Muscle of back (tissue), 11 donors: ENCODE measurements around the gene FBXW11. TPM values are rescaled to one million over a fixed set of nuclear protein-coding genes. Genes with fewer than 3 reads are reported as not detected.
"Not testable (repeated sequence)": the region's sequence is repeated elsewhere in the genome, so short reads cannot be mapped to it uniquely, and the experiment has no call there.

Experiments
- DNase-seq, 3 donors: peaks; one replicate each; pipeline versions ENCODE4 v3.0.0 to v3.0.0-alpha.2; 2013
- polyA plus RNA-seq, 10 donors: library from polyadenylated mRNA; unstranded; fragments of 120-200 nt; gene quantifications; one replicate each; pipeline ENCODE4 v1.2.1, GENCODE V29; 2013; ENCODE audit not compliant: insufficient read length in 10 of 10

FBXW11 gene
- polyA plus RNA-seq, 10 donors: 32.4 to 41.9 (median 37.2) TPM

DNA sequence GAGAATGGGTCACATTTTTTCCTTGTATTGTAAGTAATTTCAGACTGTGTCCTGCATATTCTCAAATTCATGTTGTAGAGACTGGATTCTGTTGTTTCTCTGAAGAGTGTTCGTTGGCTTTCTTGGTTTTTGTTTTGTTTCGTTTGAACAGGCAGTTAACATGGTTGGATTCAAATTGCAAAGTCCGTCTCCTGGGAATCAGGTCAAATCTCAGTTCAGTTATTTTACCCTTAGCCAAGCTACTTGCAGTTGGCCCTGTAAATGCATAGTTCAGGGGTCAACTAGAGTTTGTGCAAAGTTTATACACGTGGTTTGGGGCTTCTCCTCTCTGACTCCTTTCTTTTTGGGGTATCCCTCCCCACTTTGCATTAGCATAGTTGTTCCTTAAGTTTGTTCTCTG, 21.7 kb upstream of the FBXW11 start:
- DNase-seq: peak in 1 of 3 donors; percentile 20

GRCh38 chr5:172020110-172020786, 13.8 kb upstream of the FBXW11 start:
- DNase-seq: not testable (repeated sequence)

GRCh38 chr5:172015346-172015745, 8.9 kb upstream of the FBXW11 start:
- no peak for DNase-seq

GRCh38 chr5:172010278-172010677, 3.8 kb upstream of the FBXW11 start:
- DNase-seq: peak in 2 of 3 donors; percentile 12 to 45

DNA sequence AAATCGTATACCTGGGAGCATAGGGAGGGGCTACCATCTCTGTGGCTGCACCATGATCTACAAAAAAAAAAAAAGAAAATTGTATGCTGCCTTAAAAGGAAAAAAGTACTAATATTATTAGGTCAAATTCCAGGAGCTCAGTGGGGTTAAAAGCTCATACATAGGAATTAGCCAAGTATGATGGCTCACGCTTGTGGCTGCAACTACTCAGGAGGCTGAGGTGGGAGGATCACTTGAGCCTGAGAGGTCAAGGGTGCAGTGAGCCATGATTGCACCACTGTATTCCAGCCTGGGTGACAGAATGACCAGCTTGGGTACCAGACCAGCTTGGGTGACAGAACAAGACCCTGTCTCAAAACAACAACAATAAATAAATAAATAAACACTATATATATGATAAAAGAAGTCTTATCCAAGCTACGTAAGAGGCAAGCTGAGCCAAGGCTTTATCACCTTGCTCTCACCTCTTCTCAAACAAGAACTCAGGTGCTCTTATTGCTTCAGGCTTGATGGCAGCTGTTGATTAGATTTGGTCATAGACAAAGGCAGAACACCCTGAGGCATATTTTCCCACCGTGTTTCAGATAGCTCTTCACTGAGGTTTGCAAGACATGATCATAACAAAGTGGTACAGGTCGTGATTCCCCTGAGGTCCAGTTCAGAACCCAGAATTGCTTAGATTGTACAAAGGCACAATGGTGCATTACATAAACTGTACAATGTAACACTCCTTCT, 3.3 kb upstream of the FBXW11 start:
- no peak for DNase-seq

DNA sequence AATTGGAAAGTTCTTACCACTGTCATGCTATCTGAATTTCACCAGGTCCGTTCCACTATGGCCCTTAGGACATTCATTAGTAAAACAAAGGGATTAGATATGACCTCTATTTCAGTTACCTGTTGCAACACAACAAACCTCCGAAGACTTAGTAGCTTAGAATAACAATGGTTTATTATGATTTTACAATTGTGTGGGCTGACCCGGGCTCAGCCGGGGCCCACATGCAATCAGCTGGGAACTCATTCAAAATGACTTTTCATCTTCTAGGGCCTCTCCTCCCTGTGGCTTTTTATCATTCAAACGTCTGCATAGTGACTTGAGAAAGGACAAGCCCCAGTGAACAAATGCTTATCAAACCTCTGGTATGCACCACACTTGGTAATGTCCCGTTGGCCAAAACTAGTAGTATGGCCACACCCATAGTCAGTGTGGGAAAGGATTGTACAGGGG, 2.3 kb upstream of the FBXW11 start:
- DNase-seq: no peak

GRCh38 chr5:172008111-172008455, 1.6 kb upstream of the FBXW11 start:
- no peak for DNase-seq

- DNase-seq: no peak
Observed at GRCh38 chr5:172007175-172008110, 1.0 kb upstream of the FBXW11 start.

DNA sequence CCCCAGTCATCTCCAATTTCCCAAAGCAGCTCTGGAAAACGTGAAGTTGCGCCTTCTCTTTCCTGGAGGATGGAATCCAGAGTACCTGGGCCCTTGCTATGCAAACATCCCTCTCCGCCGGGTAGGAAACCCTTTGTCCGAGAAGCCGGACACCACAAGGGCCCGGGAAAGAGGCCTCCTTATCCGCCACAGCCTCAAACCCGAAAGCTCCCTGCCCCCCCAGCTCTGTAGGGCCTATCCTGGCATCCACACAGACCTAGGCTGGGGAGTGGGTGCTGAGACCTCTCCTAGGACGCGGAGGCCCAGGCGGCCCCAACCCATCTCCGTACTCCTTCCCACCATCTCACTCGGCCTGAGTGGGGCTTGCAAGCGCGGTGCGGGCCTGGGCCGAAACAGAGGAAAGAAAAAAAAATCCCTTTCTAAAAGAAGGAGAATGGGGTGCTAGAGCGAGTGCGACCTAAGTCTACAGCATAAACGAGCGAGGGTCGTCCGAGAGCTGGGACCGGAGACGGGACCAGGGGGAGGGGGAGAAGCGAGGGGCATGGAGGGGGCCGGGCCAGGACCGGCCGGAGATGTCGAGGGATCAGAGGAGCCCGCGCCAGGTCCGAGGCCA, 624 bp downstream of the FBXW11 start:
- DNase-seq: peak in 1 of 3 donors; percentile 56

- DNase-seq: peak in 1 of 3 donors; percentile 9
Observed at GRCh38 chr5:172004824-172005237, 1.6 kb downstream of the FBXW11 start.

DNA sequence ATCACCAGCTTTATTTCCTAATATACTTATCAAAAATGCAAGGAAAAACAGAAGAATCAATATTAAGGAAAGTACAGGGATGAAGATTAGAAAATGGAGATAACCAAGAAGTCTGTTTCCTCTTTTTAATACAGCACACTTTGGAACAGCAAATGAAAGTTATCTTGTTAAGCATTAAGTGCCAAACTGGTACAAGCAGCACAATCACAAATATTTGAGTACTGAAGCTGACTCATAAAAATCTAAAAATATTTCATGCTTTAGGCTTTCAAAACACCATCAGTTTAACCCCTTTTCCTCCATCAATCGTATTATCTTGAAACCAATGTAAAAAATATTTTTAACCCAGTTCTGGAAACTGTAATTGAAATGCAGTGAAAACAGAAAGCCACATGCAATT, 2.7 kb downstream of the FBXW11 start:
- no peak for DNase-seq

GRCh38 chr5:172002840-172003512, 3.5 kb downstream of the FBXW11 start:
- no peak for DNase-seq

DNA sequence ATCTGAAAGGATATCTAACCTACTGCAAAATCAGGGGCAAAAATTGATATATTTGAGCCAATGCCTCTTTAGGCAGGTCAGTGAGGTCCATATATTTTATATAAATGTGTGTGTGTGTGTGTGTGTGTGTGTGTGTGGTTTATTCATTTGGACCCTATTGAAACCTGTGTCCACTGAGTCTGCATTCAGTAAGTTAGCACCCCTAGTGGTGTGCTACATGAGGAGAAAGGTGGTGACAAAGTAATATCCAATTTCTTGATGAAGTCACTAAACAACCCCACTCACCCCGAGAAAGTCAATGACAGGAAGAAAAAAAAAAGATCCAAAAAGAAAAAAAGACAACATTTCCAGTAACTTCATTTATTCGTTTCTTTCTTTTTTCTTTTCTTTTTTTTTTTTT, 4.1 kb downstream of the FBXW11 start:
- no peak for DNase-seq

DNA sequence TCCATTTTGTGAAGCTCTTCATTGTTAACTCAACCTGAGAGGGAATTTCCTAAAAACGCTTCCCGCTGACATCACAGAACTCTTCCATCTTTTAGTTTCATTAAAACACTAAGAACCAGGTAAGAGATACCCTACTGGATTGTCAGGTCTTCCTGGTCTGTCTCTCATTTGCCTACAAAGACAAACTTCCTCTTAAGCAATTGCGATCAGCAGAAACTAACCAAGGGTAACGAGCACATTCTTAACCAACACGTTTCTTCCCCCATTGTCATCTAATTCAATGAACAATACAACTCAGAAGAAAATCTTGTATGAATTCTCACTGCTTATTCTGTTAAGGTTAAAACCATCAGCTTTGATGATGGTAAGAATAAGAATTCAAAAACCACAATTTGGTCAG, 6.6 kb downstream of the FBXW11 start:
- DNase-seq: no peak

DNA sequence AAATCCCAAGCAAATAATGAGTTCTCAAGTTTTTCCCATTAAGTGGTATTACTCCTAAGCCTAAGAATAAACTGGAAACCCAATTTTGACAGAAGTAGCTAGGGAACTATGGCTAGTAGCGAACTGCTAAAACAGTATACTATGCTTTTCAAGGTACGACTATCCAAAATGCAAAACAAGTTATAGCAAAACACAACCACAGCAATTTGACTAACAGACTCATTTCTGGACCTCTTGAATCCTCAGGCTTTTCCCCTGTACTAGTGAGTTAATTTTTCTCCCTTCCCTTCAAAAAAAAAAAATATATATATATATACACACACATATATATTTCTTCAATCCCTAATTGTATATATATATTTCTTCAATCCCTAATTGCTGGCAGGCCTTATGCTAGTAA, 7.3 kb downstream of the FBXW11 start:
- DNase-seq: no peak

GRCh38 chr5:171997011-171997410, 9.4 kb downstream of the FBXW11 start:
- DNase-seq: no peak

DNA sequence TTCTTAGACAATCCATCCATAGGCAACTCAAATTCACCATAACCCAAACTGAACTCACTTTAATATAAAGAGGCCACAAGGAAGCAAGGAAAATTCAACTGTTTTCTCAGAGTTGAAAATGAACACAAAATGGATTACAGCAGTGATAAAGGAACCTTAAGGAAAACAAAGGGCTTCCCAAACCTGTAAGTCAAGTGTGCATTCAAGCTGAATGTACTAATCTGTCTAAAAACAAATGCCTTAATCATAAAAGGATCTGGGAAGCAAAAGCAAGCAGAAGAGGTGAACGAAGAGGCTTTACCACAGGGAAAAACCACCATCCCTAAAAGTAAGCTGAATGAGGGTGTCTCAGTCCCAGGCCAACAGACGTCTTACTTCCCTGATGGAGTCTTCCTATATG, 13.6 kb downstream of the FBXW11 start:
- no peak for DNase-seq

- DNase-seq: no peak
Observed at GRCh38 chr5:171992305-171992704, 14.1 kb downstream of the FBXW11 start.

DNA sequence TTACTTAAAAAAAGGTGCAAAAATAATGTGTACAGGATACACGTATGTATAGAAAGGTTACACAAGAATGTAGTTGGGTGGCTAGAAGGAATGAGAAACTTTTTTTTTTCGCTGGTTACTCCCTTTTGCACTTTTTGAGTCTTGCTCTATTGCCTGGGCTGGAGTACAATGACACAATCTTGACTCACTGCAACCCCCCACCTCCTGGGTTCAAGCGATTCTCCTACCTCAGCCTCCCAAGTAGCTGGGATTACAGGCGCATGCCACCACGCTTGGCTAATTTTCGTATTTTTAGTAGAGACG, 15.8 kb downstream of the FBXW11 start:
- no peak for DNase-seq

DNA sequence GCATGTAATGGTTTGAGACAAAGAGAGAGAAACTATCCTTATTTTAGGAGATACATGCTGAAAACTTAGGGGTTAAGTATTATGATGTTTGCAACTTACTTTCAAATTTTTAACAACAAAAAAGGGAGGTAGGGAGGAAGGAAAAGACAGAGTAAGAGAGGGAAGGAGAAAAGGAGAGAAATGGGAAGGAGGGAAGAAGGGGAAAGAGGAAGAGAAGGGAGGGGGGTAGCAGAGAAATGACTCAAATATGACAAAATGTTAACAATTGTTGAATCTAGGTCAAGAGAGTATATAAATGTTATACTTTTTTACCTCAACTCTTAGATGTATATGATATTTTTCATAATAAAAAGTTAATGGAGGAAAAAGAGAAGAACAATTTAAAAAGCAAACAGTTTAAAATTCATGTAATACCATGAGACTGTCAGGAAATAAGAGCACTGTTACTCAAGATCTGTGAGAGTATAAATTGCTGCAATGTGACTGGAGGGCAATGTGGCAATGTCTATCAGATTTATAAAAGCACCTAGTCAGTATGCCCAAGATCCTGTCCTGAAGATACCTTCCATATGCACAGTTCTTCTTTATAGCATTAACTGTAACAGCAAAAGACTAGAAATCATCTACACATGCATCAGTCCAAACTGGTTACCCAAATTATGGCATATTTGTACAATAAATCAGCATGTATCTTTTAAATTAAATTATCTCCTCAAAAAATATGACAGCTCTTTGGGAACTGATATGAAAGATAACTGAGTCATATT, 16.3 kb downstream of the FBXW11 start:
- no peak for DNase-seq

DNA sequence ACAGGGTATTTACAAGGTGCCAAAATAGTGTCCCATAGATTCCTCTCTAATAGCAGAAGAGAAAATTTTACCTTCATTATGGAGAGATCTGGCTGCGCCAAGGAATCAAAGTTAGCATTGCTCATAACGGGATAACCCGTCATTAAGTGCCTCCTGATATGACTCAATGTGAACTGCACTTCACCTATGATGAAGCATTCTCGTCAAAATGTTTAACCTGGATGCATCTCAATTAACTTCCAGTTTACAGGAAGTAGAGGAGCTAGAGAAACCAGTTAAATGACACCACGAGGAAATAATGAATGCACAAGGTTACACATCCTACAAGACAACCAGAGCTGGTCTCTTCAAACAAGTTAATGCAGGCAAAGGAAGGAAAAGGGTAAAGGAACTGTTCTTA, 17.2 kb downstream of the FBXW11 start:
- no peak for DNase-seq
